ENCODE data around the gene IL17RB. TPM values are rescaled to one million over a fixed set of nuclear protein-coding genes. Genes with fewer than 3 reads are reported as not detected.

IL17RB gene
- polyA plus RNA-seq, 1 donor (not counting 4 experiments of a cell fraction or from before 2014, with no cell fraction given): not detected

GRCh38 chr3:53815651-53816050, 30.7 kb upstream of the IL17RB start:
- H3K9me3 ChIP-seq (ENCODE audit: control insufficient read depth, low read depth, low read length): no peaks in the 10 kb centered on the region
- no peak for DNase-seq (ENCODE audit: low read depth, low spot score)
- no peaks in the 10 kb centered on the region for H3K36me3 ChIP-seq (ENCODE audit: control insufficient read depth in 2 of 2, extremely low read depth in 1 of 2, insufficient read depth in 2 of 2, low read length in 2 of 2)
- H3K9me1 ChIP-seq (ENCODE audit: control insufficient read depth, extremely low read depth, insufficient read depth, low read length): no peaks in the 10 kb centered on the region
- H3K27ac ChIP-seq (ENCODE audit: control insufficient read depth, insufficient read depth, low read length): no peak overlapping the region
- H2AFZ ChIP-seq (ENCODE audit: control insufficient read depth, low read length): no peak overlapping the region
- TF ChIP-seq EZH2 (IDR thresholded peaks at IDR 0.05; ENCODE audit: low read length) (no peak), CTCF (optimal IDR thresholded peaks at IDR 0.05 in 1 of 3, IDR thresholded peaks at IDR 0.05 in 1 of 3, conservative IDR thresholded peaks at IDR 0.05 in 1 of 3; ENCODE audit: extremely low read depth in 1 of 3, insufficient read depth in 2 of 3, low read length in 3 of 3) (no peak)
- FAIRE-seq: no peak
- H3K4me2 ChIP-seq (ENCODE audit: control insufficient read depth, extremely low read depth, insufficient read depth, low read depth, low read length): no peak overlapping the region
- H3K79me2 ChIP-seq (ENCODE audit: control insufficient read depth, insufficient read depth, low read length): no peaks in the 10 kb centered on the region
- H3K4me1 ChIP-seq (ENCODE audit: control insufficient read depth, extremely low read depth, insufficient read depth, low read length): no peaks in the 10 kb centered on the region
- no peak overlapping the region for H3K4me3 ChIP-seq (ENCODE audit: control insufficient read depth in 2 of 3, extremely low read depth in 1 of 3, insufficient read depth in 2 of 3, low read depth in 1 of 3, low read length in 3 of 3)
- no peak overlapping the region for H3K9ac ChIP-seq (ENCODE audit: control insufficient read depth, extremely low read depth, insufficient read depth, low read length)
- no peaks in the 10 kb centered on the region for H3K27me3 ChIP-seq (ENCODE audit: control insufficient read depth, extremely low read depth, insufficient read depth, low read length)
- H4K20me1 ChIP-seq (ENCODE audit: control insufficient read depth, extremely low read depth, insufficient read depth, low read length): no peaks in the 10 kb centered on the region
- dilution Hi-C loops (cut with MboI; ENCODE audit: extremely low pct_ligation_motif_present, low sequenced_read_pairs): no loop called here

GRCh38 chr3:53816425-53816824, 29.9 kb upstream of the IL17RB start:
- H3K27ac ChIP-seq (ENCODE audit: control insufficient read depth, insufficient read depth, low read length): no peak overlapping the region
- no peaks in the 10 kb centered on the region for H3K27me3 ChIP-seq (ENCODE audit: control insufficient read depth, extremely low read depth, insufficient read depth, low read length)
- no peak overlapping the region for H2AFZ ChIP-seq (ENCODE audit: control insufficient read depth, low read length)
- dilution Hi-C loops (cut with MboI; ENCODE audit: extremely low pct_ligation_motif_present, low sequenced_read_pairs): no loop called here
- H3K36me3 ChIP-seq (ENCODE audit: control insufficient read depth in 2 of 2, extremely low read depth in 1 of 2, insufficient read depth in 2 of 2, low read length in 2 of 2): no peaks in the 10 kb centered on the region
- DNase-seq (ENCODE audit: low read depth, low spot score) (no peak), FAIRE-seq (no peak)
- H3K9ac ChIP-seq (ENCODE audit: control insufficient read depth, extremely low read depth, insufficient read depth, low read length): no peak overlapping the region
- no peaks in the 10 kb centered on the region for H3K9me3 ChIP-seq (ENCODE audit: control insufficient read depth, low read depth, low read length)
- H3K4me1 ChIP-seq (ENCODE audit: control insufficient read depth, extremely low read depth, insufficient read depth, low read length): no peaks in the 10 kb centered on the region
- no peaks in the 10 kb centered on the region for H3K9me1 ChIP-seq (ENCODE audit: control insufficient read depth, extremely low read depth, insufficient read depth, low read length)
- H3K4me3 ChIP-seq (ENCODE audit: control insufficient read depth in 2 of 3, extremely low read depth in 1 of 3, insufficient read depth in 2 of 3, low read depth in 1 of 3, low read length in 3 of 3): no peak overlapping the region
- H3K4me2 ChIP-seq (ENCODE audit: control insufficient read depth, extremely low read depth, insufficient read depth, low read depth, low read length): no peak overlapping the region
- no peak for TF ChIP-seq EZH2 (IDR thresholded peaks at IDR 0.05; ENCODE audit: low read length)
- TF ChIP-seq CTCF (optimal IDR thresholded peaks at IDR 0.05 in 1 of 3, IDR thresholded peaks at IDR 0.05 in 1 of 3, conservative IDR thresholded peaks at IDR 0.05 in 1 of 3; ENCODE audit: extremely low read depth in 1 of 3, insufficient read depth in 2 of 3, low read length in 3 of 3): no peak
- no peaks in the 10 kb centered on the region for H3K79me2 ChIP-seq (ENCODE audit: control insufficient read depth, insufficient read depth, low read length)
- no peaks in the 10 kb centered on the region for H4K20me1 ChIP-seq (ENCODE audit: control insufficient read depth, extremely low read depth, insufficient read depth, low read length)
